ENCODE results near the gene TOR1B. TPM values are rescaled to one million over a fixed set of nuclear protein-coding genes. Genes with fewer than 3 reads are reported as not detected.
A peak's percentile ranks its signal among the peaks of the same experiment; 100 is the strongest.
"Not testable (repeated sequence)": the region's sequence is repeated elsewhere in the genome, so short reads cannot be mapped to it uniquely, and the experiment has no call there.

The TOR1B gene
- 21.9 and 25.6 TPM in 2 replicates for total RNA-seq

GRCh38 chr9:129802833-129803675, at the start of gene TOR1B:
Gene TOR1B (plus strand): TSS chr9:129803184. CDS start chr9:129803213, 29 bp downstream.
- Mint-ChIP-seq H3K27me3 (ENCODE audit: insufficient read depth) (no peaks in the 10 kb centered on the region), H3K36me3 (ENCODE audit: low read depth) (peaks cover 26% of the 10 kb centered on the region), H3K9me3 (no peaks in the 10 kb centered on the region), H3K4me3 (peak within 1 kb of the TSS; percentile 90), H3K4me1 (ENCODE audit: low read depth) (peaks cover 31% of the 10 kb centered on the region), H3K27ac (peak within 1 kb of the TSS; percentile 90)
- peak; percentile 94 for DNase-seq (ENCODE audit: low spot score)
- intact Hi-C loops (cut with micrococcal nuclease) = loop anchor here (1.0 to 5.0 kb wide), 5 partner anchors 21 to 1431 kb away; partner anchors contain the start of genes C9orf78, TOR1A, URM1 and USP20

GRCh38 chr9:129755151-129755550, 47.8 kb upstream of the TOR1B start:
- no peak for DNase-seq (ENCODE audit: low spot score)
- H3K4me1 Mint-ChIP-seq (ENCODE audit: low read depth) = peaks cover 19% of the 10 kb centered on the region
- no peak overlapping the region for H3K27ac Mint-ChIP-seq
- no peak overlapping the region for H3K4me3 Mint-ChIP-seq
- no peaks in the 10 kb centered on the region for H3K9me3 Mint-ChIP-seq
- H3K27me3 Mint-ChIP-seq (ENCODE audit: insufficient read depth) = peaks cover 6% of the 10 kb centered on the region
- intact Hi-C loops (cut with micrococcal nuclease) = no loop called here
- H3K36me3 Mint-ChIP-seq (ENCODE audit: low read depth) = no peaks in the 10 kb centered on the region

GRCh38 chr9:129756191-129756590, 46.8 kb upstream of the TOR1B start:
- Mint-ChIP-seq H3K36me3 (ENCODE audit: low read depth) (no peaks in the 10 kb centered on the region), H3K27ac (no peak overlapping the region), H3K4me1 (ENCODE audit: low read depth) (peaks cover 19% of the 10 kb centered on the region), H3K9me3 (no peaks in the 10 kb centered on the region), H3K4me3 (no peak overlapping the region), H3K27me3 (ENCODE audit: insufficient read depth) (peaks cover 6% of the 10 kb centered on the region)
- intact Hi-C loops (cut with micrococcal nuclease) = no loop called here
- DNase-seq (ENCODE audit: low spot score) = no peak

- Mint-ChIP-seq H3K36me3 (ENCODE audit: low read depth) (no peaks in the 10 kb centered on the region), H3K4me3 (no peak overlapping the region), H3K27ac (no peak overlapping the region), H3K9me3 (no peaks in the 10 kb centered on the region), H3K27me3 (ENCODE audit: insufficient read depth) (peaks cover 6% of the 10 kb centered on the region), H3K4me1 (ENCODE audit: low read depth) (peaks cover 19% of the 10 kb centered on the region)
- intact Hi-C loops (cut with micrococcal nuclease) = no loop called here
- DNase-seq (ENCODE audit: low spot score) = no peak
Measured at GRCh38 chr9:129757045-129757444, 45.9 kb upstream of the TOR1B start.

- Mint-ChIP-seq H3K27ac (no peak overlapping the region), H3K27me3 (ENCODE audit: insufficient read depth) (peaks cover 7% of the 10 kb centered on the region), H3K4me3 (no peak overlapping the region), H3K9me3 (no peaks in the 10 kb centered on the region), H3K36me3 (ENCODE audit: low read depth) (no peaks in the 10 kb centered on the region), H3K4me1 (ENCODE audit: low read depth) (peaks cover 9% of the 10 kb centered on the region)
- intact Hi-C loops (cut with micrococcal nuclease) = no loop called here
- DNase-seq (ENCODE audit: low spot score) = no peak
Measured at GRCh38 chr9:129759319-129759718, 43.7 kb upstream of the TOR1B start.

- H3K27me3 Mint-ChIP-seq (ENCODE audit: insufficient read depth) = peaks cover 7% of the 10 kb centered on the region
- no peak for DNase-seq (ENCODE audit: low spot score)
- H3K4me3 Mint-ChIP-seq = no peak overlapping the region
- intact Hi-C loops (cut with micrococcal nuclease) = no loop called here
- H3K27ac Mint-ChIP-seq = no peak overlapping the region
- no peaks in the 10 kb centered on the region for H3K36me3 Mint-ChIP-seq (ENCODE audit: low read depth)
- H3K9me3 Mint-ChIP-seq = no peaks in the 10 kb centered on the region
- H3K4me1 Mint-ChIP-seq (ENCODE audit: low read depth) = peaks cover 9% of the 10 kb centered on the region
Measured at GRCh38 chr9:129759804-129760502, 43.0 kb upstream of the TOR1B start.

- H3K27ac Mint-ChIP-seq; H3K4me1 Mint-ChIP-seq (ENCODE audit: low read depth); intact Hi-C loops (cut with micrococcal nuclease); H3K9me3 Mint-ChIP-seq; H3K27me3 Mint-ChIP-seq (ENCODE audit: insufficient read depth); H3K4me3 Mint-ChIP-seq; DNase-seq (ENCODE audit: low spot score); H3K36me3 Mint-ChIP-seq (ENCODE audit: low read depth): not testable (repeated sequence)
Measured at GRCh38 chr9:129760784-129761183, 42.2 kb upstream of the TOR1B start.

GRCh38 chr9:129761293-129761900, 41.6 kb upstream of the TOR1B start:
- H3K27ac Mint-ChIP-seq = no peak overlapping the region
- H3K9me3 Mint-ChIP-seq = no peaks in the 10 kb centered on the region
- no peaks in the 10 kb centered on the region for H3K36me3 Mint-ChIP-seq (ENCODE audit: low read depth)
- no peak for DNase-seq (ENCODE audit: low spot score)
- H3K4me3 Mint-ChIP-seq = no peak overlapping the region
- peaks cover 9% of the 10 kb centered on the region for H3K4me1 Mint-ChIP-seq (ENCODE audit: low read depth)
- peaks cover 11% of the 10 kb centered on the region for H3K27me3 Mint-ChIP-seq (ENCODE audit: insufficient read depth)
- intact Hi-C loops (cut with micrococcal nuclease) = no loop called here

- no peaks in the 10 kb centered on the region for H3K9me3 Mint-ChIP-seq
- no peaks in the 10 kb centered on the region for H3K36me3 Mint-ChIP-seq (ENCODE audit: low read depth)
- no peak for DNase-seq (ENCODE audit: low spot score)
- no peak overlapping the region for H3K27ac Mint-ChIP-seq
- intact Hi-C loops (cut with micrococcal nuclease) = no loop called here
- peaks cover 7% of the 10 kb centered on the region for H3K4me1 Mint-ChIP-seq (ENCODE audit: low read depth)
- peaks cover 11% of the 10 kb centered on the region for H3K27me3 Mint-ChIP-seq (ENCODE audit: insufficient read depth)
- no peak overlapping the region for H3K4me3 Mint-ChIP-seq
Measured at GRCh38 chr9:129761901-129762369, 41.0 kb upstream of the TOR1B start.

GRCh38 chr9:129762370-129762984, 40.5 kb upstream of the TOR1B start:
- H3K27me3 Mint-ChIP-seq (ENCODE audit: insufficient read depth) = peaks cover 11% of the 10 kb centered on the region
- H3K27ac Mint-ChIP-seq; H3K4me1 Mint-ChIP-seq (ENCODE audit: low read depth); intact Hi-C loops (cut with micrococcal nuclease); H3K36me3 Mint-ChIP-seq (ENCODE audit: low read depth); H3K4me3 Mint-ChIP-seq; DNase-seq (ENCODE audit: low spot score); H3K9me3 Mint-ChIP-seq: not testable (repeated sequence)

GRCh38 chr9:129762985-129763926, 39.7 kb upstream of the TOR1B start:
- no peaks in the 10 kb centered on the region for H3K9me3 Mint-ChIP-seq
- H3K36me3 Mint-ChIP-seq (ENCODE audit: low read depth) = no peaks in the 10 kb centered on the region
- no peak overlapping the region for H3K27ac Mint-ChIP-seq
- no peaks in the 10 kb centered on the region for H3K4me1 Mint-ChIP-seq (ENCODE audit: low read depth)
- intact Hi-C loops (cut with micrococcal nuclease) = no loop called here
- DNase-seq (ENCODE audit: low spot score) = no peak
- H3K4me3 Mint-ChIP-seq = no peak overlapping the region
- H3K27me3 Mint-ChIP-seq (ENCODE audit: insufficient read depth) = peaks cover 11% of the 10 kb centered on the region
